HG02588 (cell line): Measurements from ENCODE around the gene IFRD2.
A peak's percentile ranks its signal among the peaks of the same experiment; 100 is the strongest.
"Not testable (repeated sequence)": the region's sequence is repeated elsewhere in the genome, so short reads cannot be mapped to it uniquely, and the experiment has no call there.

Source experiments
- ATAC-seq: cut with Tn5 transposase; IDR thresholded peaks from one replicate; pipeline ENCODE4 v1.9.1; 2021; ENCODE audit warnings: mild to moderate bottlenecking, moderate library complexity; ENCODE audit not compliant: unreplicated experiment

IFRD2 gene

GRCh38 chr3:50286322-50287227 is 5.7 kb downstream of the IFRD2 start:
- ATAC-seq: no peak

DNA sequence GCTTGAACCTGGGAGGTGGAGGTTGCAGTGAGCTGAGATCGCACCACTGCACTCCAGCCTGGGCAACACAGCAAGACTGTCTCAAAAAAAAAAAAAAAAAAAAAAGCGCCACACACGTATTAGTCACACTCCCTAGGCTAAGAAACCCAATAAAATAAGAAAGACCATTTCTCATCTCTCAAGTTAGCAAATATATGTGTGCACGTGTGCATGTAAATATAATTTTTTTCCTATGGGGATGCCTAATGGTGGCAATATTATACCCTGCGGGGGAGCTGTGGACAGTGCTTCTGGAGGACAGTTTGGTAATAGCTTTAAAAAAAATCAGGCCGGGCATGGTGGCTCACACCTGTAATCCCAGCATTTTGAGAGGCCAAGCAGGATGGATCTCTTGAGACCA is 8.1 kb downstream of the IFRD2 start:
- not testable (repeated sequence) for ATAC-seq

GRCh38 chr3:50279255-50280016 is 12.8 kb downstream of the IFRD2 start:
- no peak for ATAC-seq

GRCh38 chr3:50278880-50279224 is 13.4 kb downstream of the IFRD2 start, which contains the start of gene LSMEM2:
TSS of gene LSMEM2 (plus strand) at chr3:50279087. CDS start at chr3:50279114, 27 bp downstream.
- ATAC-seq: no peak

- no peak for ATAC-seq
These were observed 13.9 kb downstream of the IFRD2 start for GRCh38 chr3:50278123-50278879.

GRCh38 chr3:50276762-50277101 is 15.5 kb downstream of the IFRD2 start:
- ATAC-seq: no peak

- no peak for ATAC-seq
These were observed 16.1 kb downstream of the IFRD2 start for GRCh38 chr3:50275996-50276761.

GRCh38 chr3:50275141-50275995 is 16.9 kb downstream of the IFRD2 start:
- ATAC-seq: no peak

DNA sequence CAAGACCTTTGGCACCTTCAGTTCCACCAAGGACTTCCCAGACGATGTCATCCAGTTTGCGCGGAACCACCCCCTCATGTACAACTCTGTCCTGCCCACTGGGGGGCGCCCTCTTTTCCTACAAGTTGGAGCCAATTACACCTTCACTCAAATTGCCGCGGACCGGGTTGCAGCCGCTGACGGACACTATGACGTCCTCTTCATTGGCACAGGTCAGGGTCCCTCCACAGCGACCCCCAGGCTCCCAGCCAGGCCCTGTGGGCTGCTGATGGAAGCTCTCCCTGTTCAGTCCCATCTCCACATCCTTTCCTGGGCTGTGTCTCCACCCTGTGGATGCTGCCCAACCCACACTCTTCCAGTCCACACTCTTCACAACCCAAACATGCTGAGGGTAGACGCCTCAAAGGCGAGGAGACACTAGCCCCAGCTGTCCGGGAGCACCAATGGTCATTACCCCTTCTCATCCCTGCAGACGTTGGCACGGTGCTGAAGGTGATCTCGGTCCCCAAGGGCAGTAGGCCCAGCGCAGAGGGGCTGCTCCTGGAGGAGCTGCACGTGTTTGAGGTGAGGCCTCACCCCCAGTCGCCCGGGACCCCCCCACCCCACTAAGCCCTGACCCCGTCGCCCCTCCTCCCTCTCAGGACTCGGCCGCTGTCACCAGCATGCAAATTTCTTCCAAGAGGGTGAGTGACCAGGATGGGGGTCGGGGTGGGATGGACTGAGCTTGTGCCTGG is 17.7 kb downstream of the IFRD2 start:
- no peak for ATAC-seq

DNA sequence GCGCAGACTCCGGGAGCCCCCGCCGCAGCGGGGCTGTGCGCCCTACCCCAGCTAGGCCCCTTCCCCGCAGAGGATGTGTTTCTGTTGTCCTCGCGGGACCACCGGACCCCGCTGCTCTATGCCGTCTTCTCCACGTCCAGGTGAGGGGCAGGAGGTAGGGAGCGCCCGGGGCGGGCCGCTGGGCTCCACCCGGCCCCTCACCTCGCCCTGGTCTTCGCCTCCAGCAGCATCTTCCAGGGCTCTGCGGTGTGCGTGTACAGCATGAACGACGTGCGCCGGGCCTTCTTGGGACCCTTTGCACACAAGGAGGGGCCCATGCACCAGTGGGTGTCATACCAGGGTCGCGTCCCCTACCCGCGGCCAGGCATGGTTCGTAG is 18.6 kb downstream of the IFRD2 start:
- ATAC-seq: no peak

DNA sequence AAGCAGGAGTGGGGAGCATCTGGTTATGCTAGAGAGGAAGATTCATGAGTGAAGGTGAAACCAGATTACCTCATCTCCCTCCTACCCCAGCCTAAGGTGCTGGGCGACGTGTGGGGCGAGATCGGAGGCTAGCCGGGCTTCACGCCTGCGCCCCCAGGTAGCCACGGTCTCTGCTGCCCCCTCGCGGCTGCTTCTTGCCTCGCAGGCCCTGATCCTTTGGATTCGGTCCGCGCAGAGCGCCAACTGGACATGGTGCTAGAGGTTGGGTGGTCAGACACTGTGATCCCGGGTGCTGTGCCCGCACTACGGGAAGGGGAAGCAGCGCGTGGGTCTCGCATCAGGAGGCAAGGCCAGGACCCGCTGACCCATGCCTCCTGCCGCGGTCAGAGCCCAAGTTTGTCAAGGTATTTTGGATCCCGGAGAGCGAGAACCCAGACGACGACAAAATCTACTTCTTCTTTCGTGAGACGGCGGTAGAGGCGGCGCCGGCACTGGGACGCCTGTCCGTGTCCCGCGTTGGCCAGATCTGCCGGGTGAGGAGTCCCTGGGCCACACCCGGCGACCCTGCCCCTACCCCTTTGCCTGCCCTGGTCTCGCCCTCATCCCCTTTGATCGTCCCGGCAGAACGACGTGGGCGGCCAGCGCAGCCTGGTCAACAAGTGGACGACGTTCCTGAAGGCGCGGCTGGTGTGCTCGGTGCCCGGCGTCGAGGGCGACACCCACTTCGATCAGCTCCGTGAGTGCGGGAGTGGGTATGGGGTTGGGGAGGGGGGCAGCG is 19.1 kb downstream of the IFRD2 start:
- ATAC-seq: peak; percentile 69

DNA sequence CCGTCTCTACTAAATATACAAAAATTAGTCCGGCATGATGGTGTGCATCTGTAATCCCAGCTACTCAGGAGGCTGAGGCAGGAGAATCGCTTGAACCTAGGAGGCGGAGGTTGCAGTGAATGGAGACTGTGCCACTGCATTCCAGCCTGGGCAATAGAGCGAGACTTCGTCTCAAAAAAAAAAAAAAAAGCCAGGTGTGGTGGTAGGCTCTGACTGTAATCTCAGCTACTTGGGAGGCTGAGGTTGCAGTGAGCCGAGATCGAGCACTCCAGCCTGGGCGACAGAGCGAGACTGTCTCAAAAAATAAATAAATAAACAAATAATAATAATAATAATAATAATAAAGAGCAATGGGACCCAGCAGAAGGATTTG is 19.7 kb downstream of the IFRD2 start:
- ATAC-seq: not testable (repeated sequence)

- no peak for ATAC-seq
These were observed 20.8 kb downstream of the IFRD2 start for GRCh38 chr3:50271314-50271936.

DNA sequence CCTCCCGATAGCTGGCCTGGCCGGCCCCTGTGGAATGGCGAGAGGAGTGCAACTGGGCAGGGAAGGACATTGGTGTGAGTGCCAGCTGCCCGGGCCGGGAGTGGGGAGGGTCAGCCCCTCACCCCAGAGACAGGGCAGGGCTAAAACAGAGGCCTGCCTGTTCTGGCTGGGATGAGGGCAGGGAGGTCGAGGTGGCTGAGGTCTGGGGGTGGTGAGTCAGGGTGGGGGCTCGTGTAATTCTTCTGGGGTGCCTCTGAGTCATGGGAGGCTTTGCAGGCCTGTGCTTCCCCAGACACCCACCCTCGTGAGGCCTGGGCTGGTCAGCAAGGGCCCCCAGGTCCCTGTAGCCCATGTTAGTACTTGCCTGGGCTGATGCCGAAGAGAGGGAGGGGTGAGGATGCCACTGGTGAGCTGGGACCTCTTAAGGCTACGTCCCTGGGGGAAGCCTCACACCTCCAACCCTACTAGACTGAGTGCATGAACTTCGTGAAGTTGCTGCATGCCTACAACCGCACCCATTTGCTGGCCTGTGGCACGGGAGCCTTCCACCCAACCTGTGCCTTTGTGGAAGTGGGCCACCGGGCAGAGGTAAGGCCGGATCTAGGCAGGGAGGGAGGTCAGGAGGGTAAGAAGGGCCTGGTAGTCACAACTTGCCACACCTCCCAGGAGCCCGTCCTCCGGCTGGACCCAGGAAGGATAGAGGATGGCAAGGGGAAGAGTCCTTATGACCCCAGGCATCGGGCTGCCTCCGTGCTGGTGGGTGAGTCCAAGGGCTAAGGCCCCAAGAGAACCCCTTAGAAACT is 21.6 kb downstream of the IFRD2 start:
- ATAC-seq: no peak

- no peak for ATAC-seq
These were observed 22.2 kb downstream of the IFRD2 start for GRCh38 chr3:50269977-50270413.

DNA sequence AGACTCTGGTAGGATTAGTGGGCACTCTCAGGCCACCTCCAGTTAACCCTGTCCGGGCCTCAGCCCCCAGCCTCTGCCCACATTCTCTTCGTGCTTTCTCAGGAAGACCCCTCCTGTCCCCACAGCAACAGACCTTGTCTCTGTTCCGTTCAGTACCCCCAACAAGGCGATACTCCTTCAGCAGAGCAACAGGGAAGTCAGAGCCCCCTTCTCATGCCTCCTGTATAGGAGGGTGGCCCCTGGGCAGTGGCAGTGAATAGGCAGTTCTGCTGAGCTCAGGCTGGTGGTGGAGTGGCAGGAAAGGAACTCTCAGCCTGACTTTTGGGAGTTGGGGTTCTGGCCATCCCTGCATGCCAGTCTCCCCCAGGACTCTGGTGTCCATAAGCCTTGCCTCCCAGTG is 22.8 kb downstream of the IFRD2 start:
- ATAC-seq: no peak
